Fibroblast of mammary gland (primary cell): ENCODE results near the gene SPAG4.

ENCODE experiments used
- DNase-seq: peaks from one replicate; pipeline ENCODE4 v3.0.0-alpha.2; 2010; ENCODE audit warnings: low read depth
- H3K4me3 ChIP-seq: 2 replicates; pipeline ENCODE4 v1.5.1; 2011; ENCODE audit warnings: low read depth, mild to moderate bottlenecking, low read length, moderate library complexity; ENCODE audit not compliant: control insufficient read depth
- TF ChIP-seq, protein P1 (sequence below): conservative IDR thresholded peaks from 2 replicates; pipeline ENCODE4 v1.5.1; 2011; ENCODE audit warnings: low read depth, low read length, inconsistent platforms; ENCODE audit not compliant: control insufficient read depth, insufficient read depth

Gene SPAG4

DNA sequence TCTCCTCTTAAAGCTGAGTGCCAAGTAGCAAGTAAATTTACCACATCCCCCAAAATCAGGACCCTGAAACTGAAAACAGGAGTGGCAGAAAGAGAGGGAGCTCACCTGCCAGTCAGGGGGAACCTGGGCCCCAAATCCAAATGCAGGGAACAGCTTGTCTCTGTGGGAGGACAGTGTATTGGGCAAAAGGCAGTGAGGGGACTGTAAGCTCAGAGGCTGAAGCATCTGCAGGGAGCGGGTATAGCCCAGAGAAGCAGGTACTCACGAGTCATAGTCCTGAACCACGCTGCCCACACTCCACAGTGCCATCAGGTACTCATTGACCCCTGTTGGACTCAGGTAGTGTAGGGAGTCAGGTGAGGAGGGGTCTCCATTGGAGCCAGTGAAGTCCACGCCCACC, 15.0 kb downstream of the SPAG4 start:
- no peak for DNase-seq

DNA sequence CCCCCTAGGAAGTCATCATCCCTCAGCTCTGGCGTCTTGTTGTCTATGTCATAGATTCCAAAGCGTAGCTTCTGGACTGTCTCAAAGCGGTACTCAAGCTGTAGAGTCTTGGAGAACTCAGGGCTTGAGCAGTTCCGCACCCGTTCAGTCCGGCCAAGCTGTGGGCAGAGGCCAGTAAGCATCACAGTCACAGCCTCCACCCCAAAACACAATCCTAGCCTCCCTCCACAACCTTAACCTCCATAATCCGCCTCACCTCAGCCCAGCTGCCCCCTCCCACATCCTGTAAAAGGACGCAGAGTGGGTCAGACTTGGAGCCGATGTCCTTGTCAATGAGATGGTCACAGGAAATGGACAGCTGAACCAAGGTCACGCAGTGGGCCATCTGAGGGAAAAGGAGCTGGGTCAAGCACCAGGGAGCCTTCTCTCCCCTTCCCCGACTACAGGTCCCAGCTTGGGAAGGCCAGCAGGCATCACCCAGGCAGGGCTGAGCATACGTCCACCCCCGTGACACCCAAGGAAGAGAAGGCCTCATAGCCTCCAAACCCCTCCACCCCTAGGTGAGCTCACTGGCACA, 17.0 kb downstream of the SPAG4 start:
- no peak for DNase-seq
- H3K4me3 ChIP-seq: no peak overlapping the region
- TF ChIP-seq, protein P1, sequence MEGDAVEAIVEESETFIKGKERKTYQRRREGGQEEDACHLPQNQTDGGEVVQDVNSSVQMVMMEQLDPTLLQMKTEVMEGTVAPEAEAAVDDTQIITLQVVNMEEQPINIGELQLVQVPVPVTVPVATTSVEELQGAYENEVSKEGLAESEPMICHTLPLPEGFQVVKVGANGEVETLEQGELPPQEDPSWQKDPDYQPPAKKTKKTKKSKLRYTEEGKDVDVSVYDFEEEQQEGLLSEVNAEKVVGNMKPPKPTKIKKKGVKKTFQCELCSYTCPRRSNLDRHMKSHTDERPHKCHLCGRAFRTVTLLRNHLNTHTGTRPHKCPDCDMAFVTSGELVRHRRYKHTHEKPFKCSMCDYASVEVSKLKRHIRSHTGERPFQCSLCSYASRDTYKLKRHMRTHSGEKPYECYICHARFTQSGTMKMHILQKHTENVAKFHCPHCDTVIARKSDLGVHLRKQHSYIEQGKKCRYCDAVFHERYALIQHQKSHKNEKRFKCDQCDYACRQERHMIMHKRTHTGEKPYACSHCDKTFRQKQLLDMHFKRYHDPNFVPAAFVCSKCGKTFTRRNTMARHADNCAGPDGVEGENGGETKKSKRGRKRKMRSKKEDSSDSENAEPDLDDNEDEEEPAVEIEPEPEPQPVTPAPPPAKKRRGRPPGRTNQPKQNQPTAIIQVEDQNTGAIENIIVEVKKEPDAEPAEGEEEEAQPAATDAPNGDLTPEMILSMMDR: no peak

More for the DNA sequence above, 15.0 kb downstream of the SPAG4 start:
- H3K4me3 ChIP-seq: no peak overlapping the region
- TF ChIP-seq, protein P1: no peak

DNA sequence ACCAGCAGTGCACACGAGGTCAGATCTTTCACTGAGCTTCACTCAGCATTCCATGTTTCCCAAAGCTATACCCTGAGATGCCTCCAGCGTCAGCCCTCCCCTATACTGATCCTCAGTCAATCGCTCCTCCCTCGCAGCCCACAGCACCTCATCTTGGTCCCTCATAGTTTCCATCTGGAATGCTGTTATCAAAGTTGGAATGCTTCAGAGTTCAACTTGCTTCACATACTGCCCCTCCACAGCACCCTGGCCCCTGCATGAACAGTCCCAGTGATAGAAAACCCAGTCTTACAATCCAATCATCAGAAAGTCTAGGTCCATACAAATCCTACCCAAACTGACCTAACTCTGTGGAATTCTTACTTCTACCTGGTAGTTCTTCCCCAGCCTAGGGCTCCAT, 20.0 kb downstream of the SPAG4 start:
- no peak for DNase-seq
- no peak overlapping the region for H3K4me3 ChIP-seq
- TF ChIP-seq, protein P1: no peak

DNA sequence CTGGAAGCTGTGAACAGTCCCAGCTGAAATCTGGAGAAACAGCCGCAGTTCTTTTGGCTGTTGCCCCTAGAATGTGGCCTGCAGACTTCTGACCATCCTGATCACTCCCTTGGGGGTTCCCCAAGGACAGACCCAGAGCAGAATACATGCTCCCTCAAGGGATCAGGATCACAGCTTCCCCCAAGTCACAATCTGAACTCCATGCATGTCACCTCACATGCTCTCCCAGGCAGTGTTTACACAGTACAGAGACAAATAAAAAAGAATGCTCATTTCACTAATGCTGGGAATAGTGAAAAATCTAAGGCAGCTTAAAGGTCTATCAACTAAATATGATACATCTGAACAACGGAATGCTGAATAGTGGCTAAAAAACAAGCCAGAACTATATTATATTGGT, 20.5 kb downstream of the SPAG4 start:
- DNase-seq: no peak
- H3K4me3 ChIP-seq: no peak overlapping the region
- TF ChIP-seq, protein P1: no peak

- DNase-seq: no peak
- no peak overlapping the region for H3K4me3 ChIP-seq
- TF ChIP-seq, protein P1: no peak
Observed at GRCh38 chr20:35637276-35637675, 21.6 kb downstream of the SPAG4 start.

- H3K4me3 ChIP-seq: no peak overlapping the region
- no peak for DNase-seq
- TF ChIP-seq, protein P1: no peak
Observed at GRCh38 chr20:35638751-35639150, 23.1 kb downstream of the SPAG4 start.

DNA sequence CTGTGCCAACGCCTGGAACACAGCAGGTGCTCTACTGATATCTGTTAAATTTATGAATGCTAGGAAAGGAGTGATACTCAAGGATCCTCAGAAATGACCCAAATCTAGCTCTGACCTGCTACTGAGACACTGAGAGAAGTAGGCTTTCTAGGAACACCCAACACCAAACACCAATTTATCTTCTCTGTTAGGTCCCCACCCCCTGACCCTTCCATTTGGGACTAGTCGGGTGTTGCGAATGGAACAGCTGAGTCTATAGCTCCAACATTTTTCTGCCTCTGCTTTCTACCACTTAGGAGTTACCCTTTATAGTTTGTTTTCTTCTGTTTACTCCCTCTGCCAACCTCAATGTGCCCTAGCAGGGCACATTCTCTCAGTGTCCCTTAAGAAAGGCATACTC, 25.1 kb downstream of the SPAG4 start:
- DNase-seq: no peak
- TF ChIP-seq, protein P1: no peak
- H3K4me3 ChIP-seq: no peak overlapping the region
